IMR-90 (cell line): ENCODE measurements around the gene MRPS15. TPM values are rescaled to one million over a fixed set of nuclear protein-coding genes. Genes with fewer than 3 reads are reported as not detected.

Experiments used
- ATAC-seq: fragments of 200-7000 bp; cut with Tn5 transposase; 2 replicates; pipeline ENCODE4 v1.9.1; 2020; ENCODE audit warnings: low read depth, mild to moderate bottlenecking, moderate library complexity
- BruUV-seq: library from RNA; stranded (reverse); fragments of 400-500 nt; replicated peaks from 2 replicates; lab custom pipeline; 2021; lab: Mats Ljungman, UMichigan
- CTCF ChIA-PET: fragments of 300-600 bp; formaldehyde crosslinking; extraction: SDS; loops from one replicate; lab custom pipeline; 2021; ENCODE audit warnings: antibody characterized with exemption; lab: Yijun Ruan, JAX
- POLR2A ChIA-PET: fragments of 300-600 bp; sonication (Branson Sonifier 250); formaldehyde crosslinking; loops from one replicate; lab custom pipeline; 2022; ENCODE audit warnings: antibody characterized with exemption; ENCODE audit not compliant: unreplicated experiment; lab: Charles Lee
- DNase-seq: peaks from one replicate; pipeline ENCODE4 v3.0.0; 2013
- H2AFZ ChIP-seq: replicated peaks from 2 replicates; pipeline ENCODE3; 2013; ENCODE audit warnings: low read length, mild to moderate bottlenecking; ENCODE audit not compliant: poor library complexity
- H2AK5ac ChIP-seq: 2 replicates; pipeline ENCODE4 v1.6.1; 2013; ENCODE audit warnings: low read depth, low read length, inconsistent platforms
- H2AK9ac ChIP-seq: replicated peaks from 2 replicates; pipeline ENCODE3; 2013; ENCODE audit warnings: mild to moderate bottlenecking, low read depth, low read length, moderate library complexity; ENCODE audit not compliant: poor library complexity
- H2BK120ac ChIP-seq: 2 replicates; pipeline ENCODE4 v1.6.1; 2013; ENCODE audit warnings: low read depth, low read length, inconsistent platforms
- H2BK15ac ChIP-seq: 3 replicates; pipeline ENCODE4 v1.6.1; 2013; ENCODE audit warnings: low read depth, low read length, inconsistent platforms
- H2BK20ac ChIP-seq: 2 replicates; pipeline ENCODE4 v1.6.1; 2013; ENCODE audit warnings: low read depth, mild to moderate bottlenecking, inconsistent platforms, low read length, moderate library complexity
- H2BK5ac ChIP-seq: 2 replicates; pipeline ENCODE4 v1.6.1; 2013; ENCODE audit warnings: mild to moderate bottlenecking, low read depth, low read length, inconsistent platforms; ENCODE audit not compliant: poor library complexity, severe bottlenecking
- H3K14ac ChIP-seq: replicated peaks from 2 replicates; pipeline ENCODE4 v1.6.1; 2013; ENCODE audit warnings: low read depth, low read length, inconsistent platforms
- H3K18ac ChIP-seq: 2 replicates; pipeline ENCODE4 v1.6.1; 2013; ENCODE audit warnings: low read depth, low read length, control low read depth
- H3K23ac ChIP-seq: 2 replicates; pipeline ENCODE4 v1.6.1; 2013; ENCODE audit warnings: low read depth, low read length, inconsistent platforms
- H3K27ac ChIP-seq: 2 replicates; pipeline ENCODE4 v1.5.1; 2013; ENCODE audit warnings: mild to moderate bottlenecking, control low read depth, low read length; ENCODE audit not compliant: insufficient read depth
- H3K27me3 ChIP-seq: 2 replicates; pipeline ENCODE4 v1.6.1; 2013; ENCODE audit warnings: low read length; ENCODE audit not compliant: control insufficient read depth, insufficient read depth
- H3K36me3 ChIP-seq: 2 replicates; pipeline ENCODE4 v1.6.1; 2013; ENCODE audit warnings: low read length, mixed read lengths; ENCODE audit not compliant: control insufficient read depth, insufficient read depth
- H3K4ac ChIP-seq: 2 replicates; pipeline ENCODE4 v1.6.1; 2013; ENCODE audit warnings: low read depth, low read length, inconsistent platforms
- H3K4me1 ChIP-seq: 2 replicates; pipeline ENCODE4 v1.6.1; 2013; ENCODE audit warnings: low read length, mixed read lengths; ENCODE audit not compliant: control insufficient read depth, insufficient read depth
- H3K4me2 ChIP-seq: 2 replicates; pipeline ENCODE4 v1.6.1; 2013; ENCODE audit warnings: low read depth, mild to moderate bottlenecking, control low read depth, low read length, moderate library complexity
- H3K4me3 ChIP-seq: 2 replicates; pipeline ENCODE4 v1.5.1; 2013; ENCODE audit warnings: low read depth, mild to moderate bottlenecking, control low read depth, low read length, moderate library complexity; ENCODE audit not compliant: insufficient read depth
- H3K56ac ChIP-seq: 2 replicates; pipeline ENCODE4 v1.6.1; 2013; ENCODE audit warnings: low read length, inconsistent platforms; ENCODE audit not compliant: insufficient read depth; ENCODE audit errors: extremely low read depth
- H3K79me1 ChIP-seq, 2 experiments: 2 replicates each; pipeline ENCODE4 v1.6.1; 2013; ENCODE audit warnings: low read length in 2 of 2, inconsistent platforms in 1 of 2, low read depth in 1 of 2
- H3K9ac ChIP-seq: 2 replicates; pipeline ENCODE4 v1.6.1; 2013; ENCODE audit warnings: low read depth, low read length, control low read depth
- H3K9me1 ChIP-seq: 2 replicates; pipeline ENCODE4 v1.6.1; 2013; ENCODE audit warnings: low read length, inconsistent platforms; ENCODE audit not compliant: insufficient read depth
- H3K9me3 ChIP-seq: 2 replicates; pipeline ENCODE4 v1.6.1; 2013; ENCODE audit warnings: low read length; ENCODE audit not compliant: control insufficient read depth, insufficient read depth
- H4K20me1 ChIP-seq: 2 replicates; pipeline ENCODE4 v1.6.1; 2013; ENCODE audit warnings: low read length, inconsistent platforms; ENCODE audit not compliant: insufficient read depth
- H4K5ac ChIP-seq: 2 replicates; pipeline ENCODE4 v1.6.1; 2013; ENCODE audit warnings: mild to moderate bottlenecking, low read depth, low read length, control low read depth
- H4K8ac ChIP-seq, 2 experiments: 2 replicates each; pipeline ENCODE4 v1.6.1; 2013; ENCODE audit warnings: low read depth in 2 of 2, low read length in 2 of 2, control low read depth in 1 of 2, inconsistent platforms in 1 of 2
- H4K91ac ChIP-seq: 2 replicates; pipeline ENCODE4 v1.6.1; 2013; ENCODE audit warnings: low read depth, low read length, inconsistent platforms; ENCODE audit not compliant: insufficient read depth
- MAZ ChIP-seq: IDR thresholded peaks from 2 replicates; pipeline ENCODE4 v1.6.1; 2012; ENCODE audit warnings: low read depth, mild to moderate bottlenecking, low read length, improper control_type of control experiment, moderate library complexity, borderline replicate concordance
- RFX5 ChIP-seq: IDR thresholded peaks from 2 replicates; pipeline ENCODE4 v1.8.0; 2012; ENCODE audit warnings: low read depth, mild to moderate bottlenecking, low read length, moderate library complexity
- WGBS, 2 experiments: methylation state at CpG; one replicate each; pipeline versions ENCODE4 v1.1.5 to v1.1.7; 2013; ENCODE audit warnings: missing lambda C conversion rate in 2 of 2; ENCODE audit not compliant: insufficient read length in 1 of 2; ENCODE audit errors: extremely low coverage in 2 of 2; 5-methylcytosine and 5-hydroxymethylcytosine counted together
- dilution Hi-C: fragments of 300-500 bp; cut with HindIII; formaldehyde crosslinking; loops from one replicate; pipeline ENCODE4 v1.14.3; 2018; ENCODE audit warnings: low sequenced_read_pairs; ENCODE audit not compliant: unreplicated experiment
- in situ Hi-C: fragments of 300-500 bp; cut with MboI; formaldehyde crosslinking; loops from 3 replicates; pipeline ENCODE4 v1.14.3; 2019; ENCODE audit warnings: low sequenced_read_pairs, inconsistent platforms, mixed read lengths
- intact Hi-C: fragments of 100-400 bp; cut with micrococcal nuclease; formaldehyde crosslinking; loops from 2 replicates; pipeline ENCODE4 v1.10.0; 2022
- polyA plus RNA-seq, 3 experiments: library from polyadenylated mRNA; depleted of rRNA; stranded (reverse); fragments of >200 nt; gene quantifications; 2 replicates each; pipeline ENCODE4 v1.2.3, GENCODE V29; 2012; ENCODE audit warnings: low replicate concordance in 1 of 3
- total RNA-seq: library from RNA; depleted of rRNA; stranded (reverse); fragments of >200 nt; gene quantifications from 2 replicates; pipeline ENCODE4 v1.2.3, GENCODE V29; 2012
- TF ChIP-seq, protein P1 (sequence below): fragments of 150-350 bp; IDR thresholded peaks from 2 replicates; pipeline ENCODE4 v1.6.1; 2017; ENCODE audit warnings: mild to moderate bottlenecking, antibody characterized with exemption, low read length, low read depth
- TF ChIP-seq, protein P2 (sequence below): conservative IDR thresholded peaks from 2 replicates; pipeline ENCODE4 v1.5.1; 2012; ENCODE audit warnings: mild to moderate bottlenecking, low read depth, low read length, improper control_type of control experiment

Gene MRPS15
- total and polyA plus RNA-seq, 2 of the 4 experiments (the other 2 are of a cell fraction): 46.1 to 77.9 TPM

DNA sequence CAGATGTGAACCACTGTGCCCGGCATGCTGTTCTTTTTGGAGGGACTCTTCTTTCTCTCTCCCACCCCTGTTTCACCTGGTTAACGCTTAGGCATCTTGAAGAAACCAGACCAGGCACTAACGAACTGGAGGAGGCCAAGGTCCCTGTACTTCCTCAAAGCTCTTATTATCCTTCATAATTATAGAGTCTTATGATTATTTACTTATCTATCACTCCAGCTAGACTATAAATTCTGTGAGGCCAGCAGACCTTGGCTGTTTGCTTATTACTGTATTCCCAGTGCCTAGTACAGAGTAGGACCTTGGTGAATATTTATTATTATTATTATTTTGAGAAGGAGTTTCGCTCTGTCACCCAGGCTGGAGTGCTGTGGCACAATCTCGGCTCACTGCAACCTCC lies 12.8 kb upstream of the MRPS15 start:
- TF ChIP-seq, protein P1, sequence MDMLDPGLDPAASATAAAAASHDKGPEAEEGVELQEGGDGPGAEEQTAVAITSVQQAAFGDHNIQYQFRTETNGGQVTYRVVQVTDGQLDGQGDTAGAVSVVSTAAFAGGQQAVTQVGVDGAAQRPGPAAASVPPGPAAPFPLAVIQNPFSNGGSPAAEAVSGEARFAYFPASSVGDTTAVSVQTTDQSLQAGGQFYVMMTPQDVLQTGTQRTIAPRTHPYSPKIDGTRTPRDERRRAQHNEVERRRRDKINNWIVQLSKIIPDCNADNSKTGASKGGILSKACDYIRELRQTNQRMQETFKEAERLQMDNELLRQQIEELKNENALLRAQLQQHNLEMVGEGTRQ: no peak
- TF ChIP-seq, protein P2, sequence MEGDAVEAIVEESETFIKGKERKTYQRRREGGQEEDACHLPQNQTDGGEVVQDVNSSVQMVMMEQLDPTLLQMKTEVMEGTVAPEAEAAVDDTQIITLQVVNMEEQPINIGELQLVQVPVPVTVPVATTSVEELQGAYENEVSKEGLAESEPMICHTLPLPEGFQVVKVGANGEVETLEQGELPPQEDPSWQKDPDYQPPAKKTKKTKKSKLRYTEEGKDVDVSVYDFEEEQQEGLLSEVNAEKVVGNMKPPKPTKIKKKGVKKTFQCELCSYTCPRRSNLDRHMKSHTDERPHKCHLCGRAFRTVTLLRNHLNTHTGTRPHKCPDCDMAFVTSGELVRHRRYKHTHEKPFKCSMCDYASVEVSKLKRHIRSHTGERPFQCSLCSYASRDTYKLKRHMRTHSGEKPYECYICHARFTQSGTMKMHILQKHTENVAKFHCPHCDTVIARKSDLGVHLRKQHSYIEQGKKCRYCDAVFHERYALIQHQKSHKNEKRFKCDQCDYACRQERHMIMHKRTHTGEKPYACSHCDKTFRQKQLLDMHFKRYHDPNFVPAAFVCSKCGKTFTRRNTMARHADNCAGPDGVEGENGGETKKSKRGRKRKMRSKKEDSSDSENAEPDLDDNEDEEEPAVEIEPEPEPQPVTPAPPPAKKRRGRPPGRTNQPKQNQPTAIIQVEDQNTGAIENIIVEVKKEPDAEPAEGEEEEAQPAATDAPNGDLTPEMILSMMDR: no peak
- no peak for TF ChIP-seq MAZ
- no peak for TF ChIP-seq RFX5
- ATAC-seq (no peak), DNase-seq (no peak)
- no peaks in the 10 kb centered on the region for H3K9me3 ChIP-seq
- H2BK15ac ChIP-seq: no peak overlapping the region
- ChIA-PET CTCF (no interaction called here), POLR2A (no interaction called here)
- no peak overlapping the region for H3K4me3 ChIP-seq
- H3K56ac ChIP-seq: no peak overlapping the region
- H4K20me1 ChIP-seq: no peaks in the 10 kb centered on the region
- no peak overlapping the region for H3K23ac ChIP-seq
- no CpG with 5 or more reads among the region's 5 CpGs for WGBS, 2 experiments
- no peak overlapping the region for H2BK5ac ChIP-seq
- H3K27me3 ChIP-seq: peaks cover 32% of the 10 kb centered on the region
- no peaks in the 10 kb centered on the region for H3K4me1 ChIP-seq
- H3K14ac ChIP-seq: no peak overlapping the region
- H3K4ac ChIP-seq: no peak overlapping the region
- no peak overlapping the region for H2AK9ac ChIP-seq
- no peak overlapping the region for H3K18ac ChIP-seq
- no peak overlapping the region for H3K27ac ChIP-seq
- no peak overlapping the region for H4K91ac ChIP-seq
- intact Hi-C loops: no loop called here
- no peak overlapping the region for H2AK5ac ChIP-seq
- H3K9ac ChIP-seq: no peak overlapping the region
- no TSS peak for BruUV-seq
- H2AFZ ChIP-seq: no peak overlapping the region
- no peaks in the 10 kb centered on the region for H3K9me1 ChIP-seq
- in situ Hi-C loops: no loop called here
- H4K5ac ChIP-seq: no peak overlapping the region
- no peak overlapping the region for H2BK120ac ChIP-seq
- H3K79me1 ChIP-seq: no peaks in the 10 kb centered on the region
- no peaks in the 10 kb centered on the region for H3K36me3 ChIP-seq
- no peak overlapping the region for H4K8ac ChIP-seq
- H2BK20ac ChIP-seq: no peak overlapping the region
- no peak overlapping the region for H3K4me2 ChIP-seq
- dilution Hi-C loops: no loop called here
